Neural cell (in vitro differentiated cells): Measurements from ENCODE around the gene CCNJL. TPM values are rescaled to one million over a fixed set of nuclear protein-coding genes. Genes with fewer than 3 reads are reported as not detected.

Experiments
- H2AFZ ChIP-seq: fragments of 200-600, 300-800 bp; sonication (generic), shearing (Covaris generic); 2 replicates; pipeline ENCODE4 v1.6.0; 2014; ENCODE audit warnings: low read depth, mild to moderate bottlenecking, antibody characterized with exemption, low read length, moderate library complexity
- H3F3A ChIP-seq: fragments of 200-600 bp; shearing (Covaris generic); 2 replicates; pipeline ENCODE4 v1.6.1; 2016; ENCODE audit warnings: mild to moderate bottlenecking, moderate library complexity, mixed read lengths, antibody characterized with exemption, low read length; ENCODE audit not compliant: insufficient read depth, poor library complexity, severe bottlenecking
- H3K27ac ChIP-seq: fragments of 200-600, 300-800 bp; sonication (generic), shearing (Covaris generic); 2 replicates; pipeline ENCODE4 v1.5.1; 2014; ENCODE audit warnings: mild to moderate bottlenecking, low read length, moderate library complexity
- H3K27me3 ChIP-seq: fragments of 300-800, 200-600 bp; sonication (generic), shearing (Covaris generic); 2 replicates; pipeline ENCODE4 v1.6.0; 2014; ENCODE audit warnings: mild to moderate bottlenecking, low read depth, low read length, moderate library complexity; ENCODE audit not compliant: insufficient read depth
- H3K36me3 ChIP-seq: fragments of 300-800, 200-600 bp; sonication (generic), shearing (Covaris generic); 2 replicates; pipeline ENCODE4 v1.5.1; 2014; ENCODE audit warnings: mild to moderate bottlenecking, antibody characterized with exemption, low read length, moderate library complexity; ENCODE audit not compliant: insufficient read depth
- H3K4me2 ChIP-seq: fragments of 300-800, 200-600 bp; sonication (generic), shearing (Covaris generic); 2 replicates; pipeline ENCODE4 v1.6.0; 2014; ENCODE audit warnings: mild to moderate bottlenecking, low read length
- H3K4me3 ChIP-seq: fragments of 300-800, 200-600 bp; sonication (generic), shearing (Covaris generic); 2 replicates; pipeline ENCODE4 v1.5.1; 2014; ENCODE audit warnings: mild to moderate bottlenecking, low read length, moderate library complexity
- H3K79me2 ChIP-seq: fragments of 200-600 bp; shearing (Covaris generic); replicated peaks from 2 replicates; pipeline ENCODE4 v1.6.0; 2014; ENCODE audit warnings: mild to moderate bottlenecking, low read length, moderate library complexity; ENCODE audit not compliant: insufficient read depth
- H3K9ac ChIP-seq: fragments of 300-800, 200-600 bp; sonication (generic), shearing (Covaris generic); 2 replicates; pipeline ENCODE4 v1.6.1; 2016; ENCODE audit warnings: mild to moderate bottlenecking, low read length, mixed read lengths
- H3K9me2 ChIP-seq: fragments of 200-600 bp; shearing (Covaris generic); 2 replicates; pipeline ENCODE4 v1.6.1; 2016; ENCODE audit warnings: mild to moderate bottlenecking, low read length, mixed read lengths; ENCODE audit not compliant: insufficient read depth
- H3K9me3 ChIP-seq: fragments of 200-600, 300-800 bp; sonication (generic), shearing (Covaris generic); 2 replicates; pipeline ENCODE4 v1.6.1; 2016; ENCODE audit warnings: mild to moderate bottlenecking, mixed run types, low read length, moderate library complexity, mixed read lengths
- H4K20me1 ChIP-seq: fragments of 200-600 bp; shearing (Covaris generic); 2 replicates; pipeline ENCODE4 v1.6.1; 2016; ENCODE audit warnings: mild to moderate bottlenecking, mixed run types; ENCODE audit not compliant: insufficient read depth
- EP300 ChIP-seq: fragments of 450-650 bp; conservative IDR thresholded peaks from 2 replicates; pipeline ENCODE4 v1.6.1; 2014; ENCODE audit warnings: antibody characterized with exemption, mild to moderate bottlenecking, moderate library complexity; ENCODE audit not compliant: poor library complexity, severe bottlenecking
- EZH2 ChIP-seq: fragments of 200-600, 300-800 bp; shearing (Covaris generic), sonication (generic); IDR thresholded peaks from 2 replicates; pipeline ENCODE4 v1.6.1; 2014; ENCODE audit warnings: antibody characterized with exemption, low read length, borderline replicate concordance, mild to moderate bottlenecking; ENCODE audit not compliant: insufficient read depth, poor library complexity, severe bottlenecking
- MXI1 ChIP-seq: fragments of 450-650 bp; conservative IDR thresholded peaks from 2 replicates; pipeline ENCODE4 v1.6.1; 2014; ENCODE audit warnings: antibody characterized with exemption, mild to moderate bottlenecking; ENCODE audit not compliant: poor library complexity, severe bottlenecking
- POLR2AphosphoS5 ChIP-seq: IDR thresholded peaks from 2 replicates; pipeline ENCODE4 v1.6.1; 2012
- RAD21 ChIP-seq: fragments of 450-650 bp; conservative IDR thresholded peaks from 2 replicates; pipeline ENCODE4 v1.6.1; 2014; ENCODE audit warnings: antibody characterized with exemption, mild to moderate bottlenecking, moderate library complexity
- SMC3 ChIP-seq: fragments of 450-650 bp; conservative IDR thresholded peaks from 2 replicates; pipeline ENCODE4 v1.6.1; 2014; ENCODE audit warnings: antibody characterized with exemption, mild to moderate bottlenecking, moderate library complexity; ENCODE audit not compliant: poor library complexity
- TAF1 ChIP-seq: IDR thresholded peaks from 2 replicates; pipeline ENCODE4 v1.6.1; 2012; ENCODE audit warnings: low read depth
- polyA plus RNA-seq: library from polyadenylated mRNA; depleted of rRNA; stranded (reverse); fragments of >200 nt; gene quantifications from 2 replicates; pipeline ENCODE4 v1.2.3, GENCODE V29; 2014
- TF ChIP-seq, protein P1 (sequence below): IDR thresholded peaks from 2 replicates; pipeline ENCODE4 v1.6.1; 2012; ENCODE audit warnings: borderline replicate concordance
- TF ChIP-seq, protein P2 (sequence below): fragments of 450-650 bp; IDR thresholded peaks from 2 replicates; pipeline ENCODE4 v1.5.1; 2014; ENCODE audit warnings: antibody characterized with exemption, mild to moderate bottlenecking, moderate library complexity; ENCODE audit not compliant: poor library complexity, severe bottlenecking

Gene CCNJL
- polyA plus RNA-seq, 1 donor from 2014 or later: 0.84 TPM

DNA sequence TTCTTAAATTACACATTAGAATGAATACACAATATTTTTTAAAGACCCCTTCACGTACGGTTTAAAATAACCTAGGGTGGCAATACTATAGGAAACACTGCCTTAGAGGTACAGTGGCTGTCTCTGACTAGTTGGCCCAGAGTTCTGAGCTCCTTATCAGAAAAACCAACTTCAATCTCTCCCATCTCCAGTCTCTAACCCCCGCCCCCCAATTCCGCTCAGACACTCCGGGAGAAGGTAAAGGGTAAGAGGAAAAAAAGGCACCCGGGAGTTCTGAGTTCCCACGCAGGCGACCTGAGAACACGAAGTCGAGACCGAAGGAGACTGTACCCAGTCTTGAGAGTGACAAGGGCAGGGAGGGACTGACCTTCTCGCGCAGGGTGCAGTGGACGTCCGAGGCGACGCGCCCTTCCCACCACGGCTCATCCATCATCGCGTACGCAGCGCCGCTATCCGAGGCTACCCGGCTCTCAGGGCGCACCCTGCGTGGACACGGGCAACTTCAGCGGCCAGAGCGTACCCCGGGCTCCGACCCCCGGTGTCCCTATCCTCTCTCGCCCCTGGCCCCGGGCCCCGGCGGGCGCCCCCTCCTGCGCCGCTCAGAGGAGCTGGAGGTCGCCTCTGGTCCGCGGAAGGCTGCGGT lies 752 bp downstream of the CCNJL start:
- Histone ChIP-seq H3K79me2 (peaks cover 11% of the 10 kb centered on the region), H3K9ac (peak overlapping the region; percentile 54)
- TF ChIP-seq RAD21: no peak
- no peak for TF ChIP-seq TAF1
- no peak for TF ChIP-seq MXI1
- TF ChIP-seq, protein P1, sequence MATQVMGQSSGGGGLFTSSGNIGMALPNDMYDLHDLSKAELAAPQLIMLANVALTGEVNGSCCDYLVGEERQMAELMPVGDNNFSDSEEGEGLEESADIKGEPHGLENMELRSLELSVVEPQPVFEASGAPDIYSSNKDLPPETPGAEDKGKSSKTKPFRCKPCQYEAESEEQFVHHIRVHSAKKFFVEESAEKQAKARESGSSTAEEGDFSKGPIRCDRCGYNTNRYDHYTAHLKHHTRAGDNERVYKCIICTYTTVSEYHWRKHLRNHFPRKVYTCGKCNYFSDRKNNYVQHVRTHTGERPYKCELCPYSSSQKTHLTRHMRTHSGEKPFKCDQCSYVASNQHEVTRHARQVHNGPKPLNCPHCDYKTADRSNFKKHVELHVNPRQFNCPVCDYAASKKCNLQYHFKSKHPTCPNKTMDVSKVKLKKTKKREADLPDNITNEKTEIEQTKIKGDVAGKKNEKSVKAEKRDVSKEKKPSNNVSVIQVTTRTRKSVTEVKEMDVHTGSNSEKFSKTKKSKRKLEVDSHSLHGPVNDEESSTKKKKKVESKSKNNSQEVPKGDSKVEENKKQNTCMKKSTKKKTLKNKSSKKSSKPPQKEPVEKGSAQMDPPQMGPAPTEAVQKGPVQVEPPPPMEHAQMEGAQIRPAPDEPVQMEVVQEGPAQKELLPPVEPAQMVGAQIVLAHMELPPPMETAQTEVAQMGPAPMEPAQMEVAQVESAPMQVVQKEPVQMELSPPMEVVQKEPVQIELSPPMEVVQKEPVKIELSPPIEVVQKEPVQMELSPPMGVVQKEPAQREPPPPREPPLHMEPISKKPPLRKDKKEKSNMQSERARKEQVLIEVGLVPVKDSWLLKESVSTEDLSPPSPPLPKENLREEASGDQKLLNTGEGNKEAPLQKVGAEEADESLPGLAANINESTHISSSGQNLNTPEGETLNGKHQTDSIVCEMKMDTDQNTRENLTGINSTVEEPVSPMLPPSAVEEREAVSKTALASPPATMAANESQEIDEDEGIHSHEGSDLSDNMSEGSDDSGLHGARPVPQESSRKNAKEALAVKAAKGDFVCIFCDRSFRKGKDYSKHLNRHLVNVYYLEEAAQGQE: no peak
- TF ChIP-seq EP300: no peak
- TF ChIP-seq EZH2: no peak
- TF ChIP-seq, protein P2, sequence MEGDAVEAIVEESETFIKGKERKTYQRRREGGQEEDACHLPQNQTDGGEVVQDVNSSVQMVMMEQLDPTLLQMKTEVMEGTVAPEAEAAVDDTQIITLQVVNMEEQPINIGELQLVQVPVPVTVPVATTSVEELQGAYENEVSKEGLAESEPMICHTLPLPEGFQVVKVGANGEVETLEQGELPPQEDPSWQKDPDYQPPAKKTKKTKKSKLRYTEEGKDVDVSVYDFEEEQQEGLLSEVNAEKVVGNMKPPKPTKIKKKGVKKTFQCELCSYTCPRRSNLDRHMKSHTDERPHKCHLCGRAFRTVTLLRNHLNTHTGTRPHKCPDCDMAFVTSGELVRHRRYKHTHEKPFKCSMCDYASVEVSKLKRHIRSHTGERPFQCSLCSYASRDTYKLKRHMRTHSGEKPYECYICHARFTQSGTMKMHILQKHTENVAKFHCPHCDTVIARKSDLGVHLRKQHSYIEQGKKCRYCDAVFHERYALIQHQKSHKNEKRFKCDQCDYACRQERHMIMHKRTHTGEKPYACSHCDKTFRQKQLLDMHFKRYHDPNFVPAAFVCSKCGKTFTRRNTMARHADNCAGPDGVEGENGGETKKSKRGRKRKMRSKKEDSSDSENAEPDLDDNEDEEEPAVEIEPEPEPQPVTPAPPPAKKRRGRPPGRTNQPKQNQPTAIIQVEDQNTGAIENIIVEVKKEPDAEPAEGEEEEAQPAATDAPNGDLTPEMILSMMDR: no peak
- TF ChIP-seq SMC3: no peak
- TF ChIP-seq POLR2AphosphoS5: no peak

DNA sequence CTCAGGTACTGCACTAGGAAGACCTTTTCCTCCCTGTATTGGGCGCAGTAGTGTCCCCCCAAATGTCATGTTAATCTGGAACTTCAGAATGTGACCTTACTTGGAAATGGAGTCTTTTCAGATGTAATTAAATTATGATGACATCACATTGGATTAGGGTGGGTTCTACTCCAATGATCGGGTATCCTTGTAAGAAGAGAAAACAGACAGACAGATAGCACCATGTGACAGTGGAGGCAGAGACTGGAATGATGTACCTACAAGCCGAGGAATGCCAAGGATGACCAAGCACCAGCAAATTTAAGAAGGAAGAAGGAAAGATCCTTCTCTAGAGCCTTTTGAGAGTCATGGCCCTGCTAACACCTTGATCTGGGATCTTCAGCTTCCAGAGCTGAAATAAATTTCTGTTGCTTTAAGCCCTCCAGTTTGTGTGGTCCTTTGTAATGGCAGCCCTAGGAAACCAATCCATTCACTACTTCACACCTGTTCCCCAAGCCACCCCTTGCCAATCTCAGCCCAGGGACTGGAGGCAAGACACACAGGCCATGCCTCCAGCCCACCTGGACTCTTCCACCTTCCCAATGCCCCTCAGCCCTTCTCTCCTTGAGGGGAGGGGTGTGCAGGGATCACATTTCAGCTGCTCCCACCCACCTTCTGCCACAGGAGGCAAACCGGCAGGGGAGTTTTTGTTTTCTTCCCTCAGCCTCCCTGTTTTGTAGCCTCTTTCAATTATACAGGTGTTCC lies 1.6 kb downstream of the CCNJL start:
- Histone ChIP-seq H3K4me2 (no peak overlapping the region), H3K27me3 (peaks cover 6% of the 10 kb centered on the region), H3K79me2 (peaks cover 12% of the 10 kb centered on the region), H3K4me3 (no peak overlapping the region), H3K36me3 (no peaks in the 10 kb centered on the region), H3F3A (no peaks in the 10 kb centered on the region), H3K9me2 (no peaks in the 10 kb centered on the region), H3K9me3 (no peaks in the 10 kb centered on the region), H4K20me1 (no peaks in the 10 kb centered on the region), H2AFZ (no peak overlapping the region), H3K27ac (no peak overlapping the region), H3K9ac (no peak overlapping the region)
- no peak for TF ChIP-seq RAD21
- no peak for TF ChIP-seq POLR2AphosphoS5
- TF ChIP-seq EP300: no peak
- TF ChIP-seq MXI1: no peak
- no peak for TF ChIP-seq TAF1
- TF ChIP-seq, protein P2: no peak
- TF ChIP-seq, protein P1: no peak

More for the DNA sequence above, 752 bp downstream of the CCNJL start:
- Histone ChIP-seq H4K20me1 (no peaks in the 10 kb centered on the region), H3F3A (no peaks in the 10 kb centered on the region), H2AFZ (no peak overlapping the region), H3K27me3 (peaks cover 6% of the 10 kb centered on the region), H3K9me2 (no peaks in the 10 kb centered on the region), H3K4me2 (peak overlapping the region; percentile 35), H3K9me3 (no peaks in the 10 kb centered on the region), H3K27ac (no peak overlapping the region), H3K36me3 (no peaks in the 10 kb centered on the region), H3K4me3 (peak overlapping the region; percentile 88)
